HEK293 (cell line): ENCODE data around the gene PRRG3.

Source experiments
- CTCF ChIA-PET: fragments of 350-600 bp; formaldehyde crosslinking; extraction: SDS; loops from one replicate; lab custom pipeline; 2021; ENCODE audit warnings: antibody characterized with exemption; lab: Yijun Ruan, JAX
- POLR2A ChIA-PET: fragments of 300-600 bp; formaldehyde crosslinking; extraction: SDS; loops from one replicate; lab custom pipeline; 2020; ENCODE audit warnings: antibody characterized with exemption, inconsistent platforms; lab: Yijun Ruan, JAX
- H3K27ac ChIP-seq: fragments of 200-500 bp; sonication (Bioruptor generic); 2 replicates; pipeline ENCODE4 v1.5.1; 2014; ENCODE audit warnings: low read depth, low read length, control low read depth, inconsistent platforms; ENCODE audit errors: extremely low read depth
- H3K36me3 ChIP-seq, 2 experiments: fragments of 200-500 bp in 1 of 2; sonication (Bioruptor generic) in 1 of 2; 1 replicate in 1 of 2; 2 replicates in 1 of 2; pipeline ENCODE4 v1.5.1; 2014 to 2017; ENCODE audit warnings: inconsistent platforms in 2 of 2, low read length in 2 of 2; ENCODE audit not compliant: control insufficient read depth in 2 of 2, insufficient read depth in 1 of 2
- H3K4me1 ChIP-seq: fragments of 200-500 bp; sonication (Bioruptor generic); 2 replicates; pipeline ENCODE4 v1.5.1; 2014; ENCODE audit warnings: mild to moderate bottlenecking, low read length, inconsistent platforms; ENCODE audit not compliant: control insufficient read depth, insufficient read depth
- H3K4me3 ChIP-seq: 2 replicates; pipeline ENCODE4 v1.5.1; 2011; ENCODE audit warnings: low read depth, mild to moderate bottlenecking, control low read depth, low read length, moderate library complexity
- H3K9me3 ChIP-seq: fragments of 200-500 bp; sonication (Bioruptor generic); 2 replicates; pipeline ENCODE4 v1.5.1; 2014; ENCODE audit warnings: low read depth, low read length, inconsistent platforms; ENCODE audit not compliant: control insufficient read depth, insufficient read depth
- HOXD13 ChIP-seq: sonication (generic); formaldehyde crosslinking; IDR thresholded peaks from 2 replicates; pipeline ENCODE4 v1.8.0; 2022; ENCODE audit warnings: missing genetic modification reagents, borderline replicate concordance
- KLF7 ChIP-seq: fragments of 450-650 bp; formaldehyde crosslinking; IDR thresholded peaks from 2 replicates; pipeline ENCODE4 v1.5.1; 2016; ENCODE audit warnings: missing biosample characterization, missing genetic modification characterization, borderline replicate concordance
- KLF9 ChIP-seq: fragments of 450-650 bp; formaldehyde crosslinking; IDR thresholded peaks from 2 replicates; pipeline ENCODE4 v1.5.1; 2016; ENCODE audit warnings: missing biosample characterization, missing genetic modification characterization, low read depth
- ZFP69B ChIP-seq: fragments of 450-650 bp; formaldehyde crosslinking; IDR thresholded peaks from 2 replicates; pipeline ENCODE4 v1.5.1; 2016; ENCODE audit warnings: missing biosample characterization, missing genetic modification characterization
- ZNF132 ChIP-seq: fragments of 450-650 bp; formaldehyde crosslinking; IDR thresholded peaks from 2 replicates; pipeline ENCODE4 v1.5.1; 2017; ENCODE audit warnings: missing biosample characterization, missing genetic modification characterization, borderline replicate concordance
- ZNF16 ChIP-seq: fragments of 450-650 bp; formaldehyde crosslinking; IDR thresholded peaks from 2 replicates; pipeline ENCODE4 v1.5.1; 2016; ENCODE audit warnings: low read depth, missing biosample characterization, missing genetic modification characterization
- ZNF175 ChIP-seq: fragments of 450-650 bp; formaldehyde crosslinking; IDR thresholded peaks from 2 replicates; pipeline ENCODE4 v1.5.1; 2016; ENCODE audit warnings: missing biosample characterization, missing genetic modification characterization
- ZNF18 ChIP-seq: fragments of 450-650 bp; formaldehyde crosslinking; IDR thresholded peaks from 2 replicates; pipeline ENCODE4 v1.5.1; 2016; ENCODE audit warnings: missing biosample characterization, missing genetic modification characterization
- ZNF184 ChIP-seq: fragments of 450-650 bp; IDR thresholded peaks from 2 replicates; pipeline ENCODE4 v1.5.1; 2018; ENCODE audit warnings: missing biosample characterization, mild to moderate bottlenecking, missing genetic modification characterization
- ZNF211 ChIP-seq: fragments of 450-650 bp; formaldehyde crosslinking; IDR thresholded peaks from 2 replicates; pipeline ENCODE4 v1.5.1; 2016; ENCODE audit warnings: low read depth, missing biosample characterization, missing genetic modification characterization
- ZNF24 ChIP-seq: fragments of 450-650 bp; formaldehyde crosslinking; IDR thresholded peaks from 2 replicates; pipeline ENCODE4 v1.5.1; 2016; ENCODE audit warnings: missing biosample characterization, missing genetic modification characterization
- ZNF26 ChIP-seq: fragments of 450-650 bp; formaldehyde crosslinking; IDR thresholded peaks from 2 replicates; pipeline ENCODE4 v1.5.1; 2016; ENCODE audit warnings: missing biosample characterization, missing genetic modification characterization
- ZNF274 ChIP-seq, 2 experiments: fragments of 200-500 bp in 1 of 2; fragments of 450-650 bp in 1 of 2; sonication (Bioruptor generic) in 1 of 2; formaldehyde crosslinking in 1 of 2; IDR thresholded peaks; 2 replicates each; pipeline versions ENCODE4 v1.5.1 to v1.6.1; 2014 to 2016; ENCODE audit warnings: borderline replicate concordance in 1 of 2, inconsistent platforms in 1 of 2, low read length in 1 of 2, missing biosample characterization in 1 of 2, missing genetic modification characterization in 1 of 2
- ZNF302 ChIP-seq: fragments of 450-650 bp; formaldehyde crosslinking; IDR thresholded peaks from 2 replicates; pipeline ENCODE4 v1.5.1; 2016; ENCODE audit warnings: missing biosample characterization, missing genetic modification characterization, low read depth
- ZNF350 ChIP-seq: fragments of 450-650 bp; formaldehyde crosslinking; IDR thresholded peaks from 2 replicates; pipeline ENCODE4 v1.5.0; 2017; ENCODE audit warnings: missing biosample characterization, mild to moderate bottlenecking, missing genetic modification characterization
- ZNF398 ChIP-seq: fragments of 450-650 bp; formaldehyde crosslinking; IDR thresholded peaks from 2 replicates; pipeline ENCODE4 v1.5.1; 2017; ENCODE audit warnings: missing biosample characterization, missing genetic modification characterization
- ZNF423 ChIP-seq: fragments of 450-650 bp; formaldehyde crosslinking; IDR thresholded peaks from 2 replicates; pipeline ENCODE4 v1.5.1; 2016; ENCODE audit warnings: missing biosample characterization, missing genetic modification characterization
- ZNF560 ChIP-seq: fragments of 450-650 bp; formaldehyde crosslinking; IDR thresholded peaks from 2 replicates; pipeline ENCODE4 v1.5.1; 2017; ENCODE audit warnings: missing biosample characterization, missing genetic modification characterization, borderline replicate concordance
- ZNF561 ChIP-seq: fragments of 450-650 bp; IDR thresholded peaks from 2 replicates; pipeline ENCODE4 v1.5.1; 2018; ENCODE audit warnings: missing biosample characterization, missing genetic modification characterization, borderline replicate concordance
- ZNF585B ChIP-seq: fragments of 450-650 bp; formaldehyde crosslinking; IDR thresholded peaks from 2 replicates; pipeline ENCODE4 v1.5.1; 2016; ENCODE audit warnings: missing biosample characterization, missing genetic modification characterization
- ZNF623 ChIP-seq: fragments of 450-650 bp; formaldehyde crosslinking; IDR thresholded peaks from 2 replicates; pipeline ENCODE4 v1.5.1; 2016; ENCODE audit warnings: missing biosample characterization, missing genetic modification characterization
- ZNF645 ChIP-seq: fragments of 450-650 bp; formaldehyde crosslinking; IDR thresholded peaks from 2 replicates; pipeline ENCODE4; 2016; ENCODE audit warnings: missing biosample characterization, missing genetic modification characterization
- ZNF654 ChIP-seq: fragments of 450-650 bp; formaldehyde crosslinking; IDR thresholded peaks from 2 replicates; pipeline ENCODE4 v1.5.1; 2016; ENCODE audit warnings: low read depth, missing biosample characterization, missing genetic modification characterization
- ZNF707 ChIP-seq: fragments of 450-650 bp; formaldehyde crosslinking; IDR thresholded peaks from 2 replicates; pipeline ENCODE4 v1.5.1; 2016; ENCODE audit warnings: missing biosample characterization, missing genetic modification characterization
- ZNF776 ChIP-seq: fragments of 450-650 bp; formaldehyde crosslinking; IDR thresholded peaks from 2 replicates; pipeline ENCODE4 v1.5.0; 2017; ENCODE audit warnings: missing biosample characterization, missing genetic modification characterization, borderline replicate concordance
- ZNF792 ChIP-seq: fragments of 450-650 bp; formaldehyde crosslinking; IDR thresholded peaks from 2 replicates; pipeline ENCODE4 v1.5.1; 2016; ENCODE audit warnings: missing biosample characterization, missing genetic modification characterization
- ZSCAN4 ChIP-seq: fragments of 450-650 bp; formaldehyde crosslinking; IDR thresholded peaks from 2 replicates; pipeline ENCODE4 v1.5.1; 2017; ENCODE audit warnings: missing biosample characterization, missing genetic modification characterization

PRRG3 gene

GRCh38 chrX:151680805-151681204 lies 14.5 kb upstream of the PRRG3 start (continued):
- TF ChIP-seq ZNF26 (tag by site-specific recombination): no peak
- no peak for TF ChIP-seq ZNF423 (tag by site-specific recombination)
- no peak for TF ChIP-seq HOXD13 (CRISPR knock-in tag)
- TF ChIP-seq KLF7 (tag by site-specific recombination): peak; percentile 64; the same call in 1 of the 2 replicates
- TF ChIP-seq ZNF776 (tag by site-specific recombination): no peak
- peak; percentile 71 for TF ChIP-seq ZNF654 (tag by site-specific recombination)
- TF ChIP-seq ZNF132 (tag by site-specific recombination): no peak
- TF ChIP-seq ZNF645 (tag by site-specific recombination): no peak
- TF ChIP-seq ZNF792 (tag by site-specific recombination): no peak
- TF ChIP-seq ZNF398 (tag by site-specific recombination): no peak
- TF ChIP-seq ZNF24 (tag by site-specific recombination): no peak
- no peak for TF ChIP-seq ZNF585B
- TF ChIP-seq ZNF707: no peak
- TF ChIP-seq ZFP69B (tag by site-specific recombination): no peak
- no peak for TF ChIP-seq ZNF560 (tag by site-specific recombination)
- peak; percentile 56 for TF ChIP-seq KLF9 (tag by site-specific recombination)

GRCh38 chrX:151687635-151688034 lies 7.6 kb upstream of the PRRG3 start:
- no peaks in the 10 kb centered on the region for H3K36me3 ChIP-seq
- H3K9me3 ChIP-seq: no peaks in the 10 kb centered on the region
- ChIA-PET CTCF (interaction anchor here (0.6 kb wide), 1 partner anchor 60 kb away, joined by 3 read pairs; no protein-coding TSS in a partner anchor), POLR2A (no interaction called here)
- H3K4me3 ChIP-seq: no peak overlapping the region
- no peak overlapping the region for H3K27ac ChIP-seq
- H3K4me1 ChIP-seq: no peaks in the 10 kb centered on the region
- TF ChIP-seq ZNF211 (tag by site-specific recombination) (no peak), ZNF561 (tag by site-specific recombination) (no peak), ZNF350 (tag by site-specific recombination) (no peak), ZSCAN4 (no peak), ZNF26 (tag by site-specific recombination) (no peak), ZNF274 (IDR thresholded peaks at IDR 0.05; ENCODE audit: low read length) (no peak), ZNF274 (tag by site-specific recombination; IDR thresholded peaks at IDR 0.05; ENCODE audit: borderline replicate concordance) (no peak), ZNF184 (no peak), ZNF623 (tag by site-specific recombination) (no peak), ZNF18 (no peak), ZNF175 (no peak), ZNF16 (tag by site-specific recombination) (no peak), ZNF302 (tag by site-specific recombination) (no peak)
